Renal cortex interstitium (tissue), 11 donors: Measurements from ENCODE around the gene DIAPH2. TPM values are rescaled to one million over a fixed set of nuclear protein-coding genes. Genes with fewer than 3 reads are reported as not detected.
A peak's percentile ranks its signal among the peaks of the same experiment; 100 is the strongest.

Experiments used
- DNase-seq, 11 donors: peaks; one replicate each; pipeline ENCODE4 v3.0.0-alpha.2; 2013; ENCODE audit warnings: low read depth in 9 of 11, low spot score in 4 of 11; ENCODE audit errors: extremely low read depth in 1 of 11
- polyA plus RNA-seq, 3 donors: library from polyadenylated mRNA; unstranded; fragments of 120-200 nt; gene quantifications; one replicate each; pipeline ENCODE4 v1.2.1, GENCODE V29; 2013; ENCODE audit not compliant: insufficient read length in 3 of 3

The DIAPH2 gene
- polyA plus RNA-seq, 3 donors: 7.8 to 8.9 (median 8.7) TPM

- no peak for DNase-seq
Observed at GRCh38 chrX:97311066-97311778, 626.6 kb downstream of the DIAPH2 start.

DNA sequence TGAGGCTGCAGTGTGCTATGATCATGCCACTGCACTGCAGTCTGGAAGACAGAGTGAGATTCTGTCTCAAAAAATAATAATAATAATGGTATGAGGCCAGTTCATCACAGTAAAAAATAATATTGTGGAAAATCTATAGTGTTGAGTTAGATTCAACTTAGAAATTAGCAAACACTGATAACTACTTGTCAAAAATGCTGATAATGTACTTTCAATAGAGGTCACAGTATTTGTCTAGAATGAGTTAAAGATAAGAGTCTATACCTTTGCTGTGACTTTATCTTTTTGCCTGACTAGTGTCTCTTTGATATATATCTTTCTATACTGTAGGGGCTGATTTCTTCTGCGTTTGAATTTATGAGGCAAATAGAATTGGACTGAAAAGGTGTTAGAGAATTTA, 629.7 kb downstream of the DIAPH2 start:
- no peak for DNase-seq

- DNase-seq: no peak
Observed at GRCh38 chrX:97315939-97316338, 631.3 kb downstream of the DIAPH2 start.

- no peak for DNase-seq
Observed at GRCh38 chrX:97320305-97320704, 635.7 kb downstream of the DIAPH2 start.

DNA sequence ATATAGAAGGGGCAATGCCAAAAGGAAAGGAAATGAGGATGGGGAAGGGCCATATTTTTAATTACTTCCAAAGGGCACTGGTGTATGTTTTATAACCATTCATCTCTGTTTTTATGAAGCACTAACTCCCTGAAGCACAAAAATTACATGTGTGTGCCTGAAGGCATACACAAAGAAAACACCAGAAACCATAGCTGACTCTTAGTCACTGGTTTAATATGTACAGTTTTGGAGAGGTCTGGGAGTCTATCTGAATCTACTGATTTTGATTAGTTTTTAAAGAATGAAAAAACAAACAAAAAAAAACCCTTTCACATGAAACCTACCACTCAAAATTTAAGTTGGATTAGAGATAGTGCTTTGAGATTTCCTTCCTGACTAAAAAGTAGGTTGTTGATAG, 637.8 kb downstream of the DIAPH2 start:
- no peak for DNase-seq

DNA sequence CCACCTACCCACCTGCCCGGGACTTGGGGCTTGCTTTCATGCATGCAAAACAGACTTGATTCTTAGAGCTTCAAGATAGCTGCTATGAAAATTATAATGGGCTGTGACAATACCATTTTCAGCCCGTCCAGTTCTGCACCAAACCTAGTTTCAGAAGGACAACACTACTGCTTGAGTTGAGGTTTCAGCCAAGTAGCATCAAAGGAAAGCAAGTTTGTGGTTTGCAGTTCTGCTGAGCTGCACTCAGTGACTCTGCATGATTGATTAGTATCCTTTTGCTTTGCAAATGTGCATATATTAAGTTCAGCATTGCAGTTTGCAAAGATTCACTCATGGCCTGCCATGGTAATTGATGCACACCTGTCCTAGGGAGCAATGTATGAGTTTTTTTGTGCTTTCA, 641.8 kb downstream of the DIAPH2 start:
- DNase-seq: no peak

DNA sequence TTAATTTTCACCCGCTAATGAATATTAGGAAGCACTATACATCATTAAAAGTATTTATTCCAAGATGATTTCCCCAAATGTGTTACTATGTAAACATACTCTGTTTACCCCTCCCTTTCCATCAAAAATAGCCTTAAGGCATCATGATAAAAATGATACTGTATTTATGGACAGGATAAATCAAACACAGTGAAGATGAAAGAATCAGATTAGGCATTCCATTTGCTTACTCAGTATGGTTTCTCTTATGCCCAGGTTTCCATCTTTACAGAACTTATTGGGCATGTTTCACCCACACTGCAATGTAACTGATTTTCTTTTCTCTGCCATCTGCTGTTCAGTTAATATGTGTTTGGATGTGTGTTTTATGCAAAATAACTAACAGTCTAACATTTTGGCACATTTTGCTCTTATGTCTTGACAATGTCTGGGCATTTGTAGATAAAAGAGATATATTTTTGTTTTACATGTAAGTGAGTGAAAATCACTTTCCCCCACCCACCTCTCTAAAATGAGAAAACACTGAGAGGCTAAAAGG, 644.3 kb downstream of the DIAPH2 start:
- DNase-seq: no peak

GRCh38 chrX:97330151-97330550, 645.5 kb downstream of the DIAPH2 start:
- no peak for DNase-seq

DNA sequence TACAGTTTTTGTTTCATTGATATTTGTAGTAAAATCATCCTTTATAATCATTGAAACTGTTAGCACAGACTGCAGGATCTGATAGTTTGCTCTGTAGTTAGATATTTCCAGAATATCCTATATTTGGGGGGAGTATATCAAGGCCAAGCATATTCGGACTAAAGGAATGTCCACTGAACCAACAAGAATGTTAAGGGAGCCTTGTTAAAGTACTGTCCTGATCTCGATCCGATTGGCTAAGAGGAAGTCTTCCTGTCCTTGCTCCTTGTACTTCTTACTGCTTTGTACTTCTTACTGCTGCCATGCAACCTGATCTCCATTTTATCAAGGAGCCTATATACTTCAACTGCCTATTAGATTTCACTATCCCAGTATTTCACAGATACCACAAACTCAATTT, 648.3 kb downstream of the DIAPH2 start:
- no peak for DNase-seq

GRCh38 chrX:97334850-97335249, 650.2 kb downstream of the DIAPH2 start:
- DNase-seq: no peak

DNA sequence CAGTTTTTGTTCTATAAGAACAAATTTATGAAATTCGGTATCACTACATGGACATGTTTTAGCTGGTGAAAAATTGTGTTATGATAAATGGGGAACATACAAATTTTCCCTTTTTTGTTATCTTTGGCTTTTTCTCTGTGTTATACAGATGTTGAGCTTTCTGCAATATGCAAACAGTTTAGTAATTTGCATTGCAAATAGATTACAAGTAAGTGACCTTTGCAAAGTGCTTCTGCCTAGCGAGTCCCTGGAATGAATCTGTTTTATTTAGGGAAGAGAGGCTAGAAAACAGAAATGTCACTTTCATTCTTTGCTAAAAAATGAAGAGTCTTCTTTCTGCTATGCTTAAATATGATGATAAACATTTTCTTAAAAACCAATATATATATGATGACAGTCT, 660.1 kb downstream of the DIAPH2 start:
- no peak for DNase-seq

GRCh38 chrX:97358941-97359340, 674.3 kb downstream of the DIAPH2 start:
- DNase-seq: no peak

GRCh38 chrX:97363843-97364242, 679.2 kb downstream of the DIAPH2 start:
- DNase-seq: no peak

- DNase-seq: no peak
Observed at GRCh38 chrX:97366237-97366636, 681.6 kb downstream of the DIAPH2 start.

DNA sequence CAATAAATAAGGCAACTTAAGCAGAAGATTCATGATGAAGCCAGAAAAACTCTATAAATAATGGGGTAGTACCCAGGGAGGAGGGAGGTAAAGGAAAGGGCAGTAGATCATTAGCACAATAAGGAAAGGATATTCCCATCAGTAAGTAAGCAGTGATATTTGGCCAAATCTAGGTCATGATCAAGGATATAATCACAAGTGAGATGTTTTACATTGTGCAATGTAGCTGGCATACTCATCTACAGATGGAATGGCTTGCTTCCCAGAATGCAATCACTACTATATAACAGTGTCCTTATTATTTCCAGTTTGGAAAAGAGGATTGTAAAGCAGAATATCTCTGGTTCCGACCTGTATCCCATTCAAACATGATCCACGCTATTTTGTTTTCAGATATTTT, 682.5 kb downstream of the DIAPH2 start:
- no peak for DNase-seq

DNA sequence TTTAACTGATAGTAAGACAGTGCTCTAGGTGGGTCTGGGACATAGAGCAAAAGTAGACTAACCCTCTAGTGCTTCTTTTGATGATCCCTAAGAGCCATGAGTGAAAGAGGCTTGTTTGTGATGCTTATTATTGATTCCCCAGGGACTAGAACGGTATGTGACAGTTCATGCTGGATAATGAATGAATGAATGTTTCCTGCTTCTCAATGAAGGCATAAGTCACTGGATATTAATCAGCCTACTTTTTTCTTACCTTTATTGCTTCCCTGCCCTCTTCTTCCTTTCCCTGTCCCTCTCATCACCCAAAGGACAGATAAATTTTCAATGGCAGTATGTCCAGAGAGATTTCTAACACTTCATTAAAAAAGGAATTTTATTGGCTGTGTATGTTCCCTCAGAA, 685.3 kb downstream of the DIAPH2 start:
- DNase-seq: no peak

- peak in 5 of 11 donors; percentile 3 to 25 (median 4) for DNase-seq
Observed at GRCh38 chrX:97372001-97372766, 687.5 kb downstream of the DIAPH2 start.

GRCh38 chrX:97374266-97374665, 689.6 kb downstream of the DIAPH2 start:
- no peak for DNase-seq

DNA sequence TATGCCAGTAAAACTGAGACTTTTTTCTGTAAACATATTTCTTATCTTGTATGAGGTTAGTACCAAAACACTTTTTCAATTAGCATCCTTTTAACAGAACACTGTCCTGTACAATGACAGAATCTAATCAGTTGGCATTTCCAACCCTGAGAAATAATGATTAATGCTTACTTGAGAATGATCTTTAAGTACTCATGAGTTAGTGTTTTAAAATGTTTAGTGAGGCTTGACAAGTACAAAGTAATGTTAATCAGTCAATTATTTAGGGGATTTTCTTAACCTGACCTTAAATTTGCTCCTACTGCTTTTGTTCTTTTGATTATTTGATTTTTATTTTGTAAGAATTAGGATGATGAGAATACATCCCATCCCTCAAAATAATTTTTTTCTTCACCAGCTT, 695.6 kb downstream of the DIAPH2 start:
- no peak for DNase-seq

DNA sequence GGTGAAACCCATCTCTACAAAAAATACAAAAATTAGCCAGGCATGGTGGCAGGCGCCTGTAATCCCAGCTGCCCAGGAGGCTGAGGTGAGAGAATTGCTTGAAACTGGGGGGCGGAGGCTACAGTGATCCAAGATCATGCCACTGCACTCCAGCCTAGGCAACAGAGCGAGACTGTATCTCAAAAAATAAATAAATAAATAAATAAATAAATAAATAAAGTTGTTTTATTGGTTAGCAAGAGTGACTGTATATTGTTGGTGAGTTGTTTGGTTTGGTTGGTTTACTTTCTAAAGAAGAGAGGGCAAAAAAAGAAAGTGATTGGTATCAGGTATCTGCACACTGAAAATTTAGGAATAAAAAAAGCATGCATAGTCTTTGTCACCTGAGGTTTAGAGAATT, 700.0 kb downstream of the DIAPH2 start:
- DNase-seq: no peak
